Measurements from ENCODE around the gene ZNF385A.
"Not testable (repeated sequence)": the region's sequence is repeated elsewhere in the genome, so short reads cannot be mapped to it uniquely, and the experiment has no call there.

The ZNF385A gene

DNA sequence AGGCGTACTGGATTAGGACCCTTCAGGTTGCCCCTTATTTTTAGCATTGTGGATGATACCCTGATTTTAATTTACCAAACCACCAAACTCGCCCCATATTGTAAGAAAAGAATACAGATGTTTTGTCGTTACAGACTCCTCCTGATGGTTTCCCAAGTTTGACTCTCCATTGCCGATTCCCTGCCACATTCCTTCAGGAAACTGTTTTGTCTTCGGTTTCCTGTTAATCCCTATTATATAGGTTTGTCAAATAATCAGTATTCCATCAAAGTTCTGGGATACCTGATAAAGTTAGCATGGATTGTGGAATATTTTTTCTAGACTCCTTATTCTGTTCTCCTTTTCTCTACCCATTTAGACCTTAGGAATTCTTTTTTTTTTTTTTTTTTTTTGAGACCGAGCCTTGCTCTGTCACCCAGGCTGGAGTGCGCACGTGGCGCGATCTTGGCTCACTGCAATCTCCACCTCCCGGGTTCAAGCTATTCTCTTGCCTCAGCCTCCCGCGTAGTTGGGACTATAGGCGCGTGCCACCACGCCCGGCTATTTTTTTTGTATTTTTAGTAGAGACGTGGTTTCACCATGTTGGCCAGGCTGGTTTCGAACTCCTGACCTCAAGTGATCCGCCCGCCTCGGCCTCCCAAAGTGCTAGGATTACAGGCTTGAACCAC, 59.0 kb downstream of the ZNF385A start:
- DNase-seq (ENCODE audit: low spot score): not testable (repeated sequence)

DNA sequence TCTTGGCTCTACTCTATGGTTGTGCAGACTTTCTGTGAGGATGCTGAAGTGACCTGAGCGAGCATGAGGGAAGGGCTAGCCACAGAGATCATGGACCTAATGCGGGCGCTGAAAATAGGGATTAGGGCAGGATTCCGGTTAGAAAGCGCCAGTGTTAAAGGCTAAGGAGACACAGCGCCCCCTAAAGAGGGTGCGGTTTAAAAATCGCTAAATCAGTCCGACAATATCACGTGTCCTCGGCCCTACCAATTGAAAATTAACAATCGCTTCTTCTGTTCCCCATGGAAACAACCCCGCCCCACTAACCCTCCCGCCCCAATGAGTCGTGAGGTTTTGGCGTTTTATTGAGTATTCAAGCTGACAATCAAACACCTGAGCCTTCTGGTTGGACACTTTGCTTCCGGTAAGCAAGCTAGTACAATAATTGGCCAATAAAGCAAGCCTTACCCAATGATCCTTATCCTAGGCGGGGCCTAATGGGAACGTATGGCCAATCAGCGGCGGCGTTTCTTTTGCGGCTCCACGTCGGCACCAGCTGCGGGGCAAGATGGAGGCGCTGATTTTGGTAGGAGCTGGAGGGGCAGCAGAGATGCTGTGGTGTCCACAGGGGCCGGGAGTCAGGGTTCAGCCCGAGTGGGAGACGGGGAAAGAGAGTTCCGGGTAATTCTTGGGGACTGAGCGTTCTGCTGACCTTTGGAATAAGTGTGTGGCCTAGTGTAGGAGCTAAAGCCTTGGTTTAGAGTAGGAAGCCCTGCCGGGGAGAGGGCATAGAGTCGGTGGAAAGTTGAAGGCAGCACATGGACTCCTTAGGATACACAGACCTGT, 59.7 kb downstream of the ZNF385A start, which contains the start of gene COPZ1:
Gene COPZ1 (plus strand): TSS at position 515 of the 825 bp plus-strand sequence. CDS start 33 bp downstream, at position 548.
- DNase-seq (ENCODE audit: low spot score): peak; percentile 83

GRCh38 chr12:54321363-54321762, 63.2 kb downstream of the ZNF385A start:
- DNase-seq (ENCODE audit: low spot score): no peak

Measured in HuH-7.5 (cell line).